ENCODE results near the gene ATP6V1C2. TPM values are rescaled to one million over a fixed set of nuclear protein-coding genes. Genes with fewer than 3 reads are reported as not detected.
A peak's percentile ranks its signal among the peaks of the same experiment; 100 is the strongest.

ATP6V1C2 gene
- total RNA-seq, 1 donor from 2014 or later: not detected

DNA sequence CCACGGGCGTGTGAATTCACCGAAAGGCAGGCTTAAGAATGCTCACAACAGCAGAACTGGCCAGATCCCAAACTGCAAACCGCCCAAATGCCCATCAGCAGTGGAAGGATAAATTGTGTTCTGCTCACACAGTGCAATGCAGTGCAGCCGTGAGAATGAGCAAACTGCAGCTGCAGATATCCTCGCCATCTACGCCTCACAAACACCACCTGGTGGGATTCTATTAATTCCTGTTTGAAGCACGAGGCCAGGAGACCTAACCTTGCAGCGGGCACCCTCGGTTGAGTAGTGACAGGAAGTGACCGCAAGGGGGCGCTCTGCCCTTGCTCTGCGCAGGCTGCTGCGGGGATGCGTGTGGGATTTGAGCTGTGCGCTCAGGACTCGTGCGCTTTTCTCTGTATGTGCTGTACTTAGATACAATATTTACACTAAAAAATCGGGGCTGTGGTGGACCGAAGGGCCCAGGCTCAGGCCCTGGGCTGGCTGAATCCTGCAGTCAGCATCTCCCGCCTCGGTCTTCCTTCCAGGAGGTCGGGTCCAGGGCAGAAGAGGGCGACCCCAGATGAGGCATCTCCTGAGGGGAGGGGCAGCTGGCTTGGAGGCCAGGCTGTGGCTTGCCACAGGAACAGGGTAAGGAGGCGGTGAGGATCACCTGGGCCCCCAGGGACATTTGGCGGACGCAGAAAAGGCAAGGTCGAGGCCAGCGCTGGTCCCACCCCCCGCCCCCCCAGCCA, 110.9 kb downstream of the ATP6V1C2 start:
- DNase-seq (ENCODE audit: low read depth): peak; percentile 78

DNA sequence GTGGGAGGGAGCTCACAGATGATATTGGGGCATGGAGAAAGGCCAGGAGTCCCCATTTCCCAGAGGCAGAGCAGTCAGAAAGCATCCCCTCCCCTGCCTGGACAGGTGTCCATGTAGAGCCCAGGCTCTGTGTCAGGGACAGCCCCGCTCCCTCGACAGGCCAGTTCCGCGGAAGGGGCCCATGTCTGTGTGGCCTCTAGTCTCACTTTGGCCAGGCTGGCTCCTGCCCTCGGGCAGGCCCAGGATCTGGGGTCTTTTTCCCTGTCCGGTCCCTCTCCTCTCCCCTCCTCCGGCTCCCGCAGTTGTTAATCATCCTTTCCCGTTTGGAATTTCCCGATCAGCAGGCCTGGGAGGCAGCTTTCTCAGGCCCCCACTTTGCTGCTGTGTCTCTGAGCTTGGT, 111.6 kb downstream of the ATP6V1C2 start:
- DNase-seq (ENCODE audit: low read depth): no peak

DNA sequence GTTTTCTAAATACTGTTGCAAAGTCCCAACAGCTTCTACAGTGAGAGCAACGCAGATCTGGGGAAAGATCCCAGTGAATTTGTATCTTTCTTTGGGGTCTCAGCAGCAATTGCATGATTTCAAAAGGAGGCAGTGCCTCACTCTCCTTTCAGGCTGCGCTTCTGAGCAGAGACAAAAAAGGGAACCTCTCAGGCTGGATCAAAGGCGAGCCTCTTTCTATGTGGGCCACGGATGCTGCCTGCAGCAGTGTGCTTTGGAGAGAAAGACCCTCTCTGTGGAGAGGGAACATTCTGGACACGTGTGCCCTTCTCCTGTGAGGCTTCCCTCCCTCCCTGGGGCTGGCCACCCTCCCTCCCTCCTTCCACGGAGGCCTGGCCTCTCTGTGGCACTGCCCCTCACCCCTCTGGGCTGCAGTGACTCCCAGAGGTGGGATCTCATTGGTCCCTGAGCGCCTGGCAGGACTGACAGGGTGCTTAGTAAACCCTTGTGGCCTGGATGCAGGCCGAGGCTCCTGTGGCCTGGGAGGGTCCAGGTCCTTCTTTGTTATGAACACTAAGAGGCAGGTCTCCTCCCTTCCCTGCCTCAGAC, 112.7 kb downstream of the ATP6V1C2 start:
- DNase-seq (ENCODE audit: low read depth): no peak

Other genes with a start within 250 kb of the ATP6V1C2 start
- gene NOL10, start 31.7 kb upstream of the ATP6V1C2 start, total RNA-seq: 25.0 and 25.2 TPM in 2 replicates
- gene PDIA6, start 91.2 kb downstream of the ATP6V1C2 start, total RNA-seq: 260 and 472 TPM in 2 replicates
- 0.16 and 0.73 TPM in 2 replicates for gene KCNF1, start 190.3 kb downstream of the ATP6V1C2 start, total RNA-seq

Data from myocyte (in vitro differentiated cells).